Esophagus muscularis mucosa (tissue), 3 donors: ENCODE data around the gene PRKD1.

Experiments
- EP300 ChIP-seq: sonication (generic); formaldehyde crosslinking; IDR thresholded peaks from one replicate; pipeline ENCODE4 v1.6.1; 2017; ENCODE audit warnings: antibody characterized with exemption
- TF ChIP-seq, protein P1 (sequence below), 3 experiments: fragments of 200-600 bp in 2 of 3; fragments of 450-650 bp in 1 of 3; sonication (generic) in 2 of 3; IDR thresholded peaks; one replicate each; pipeline ENCODE4 v1.5.1; 2017 to 2019; ENCODE audit warnings: antibody characterized with exemption in 3 of 3, mild to moderate bottlenecking in 2 of 3, moderate library complexity in 1 of 3

DNA sequence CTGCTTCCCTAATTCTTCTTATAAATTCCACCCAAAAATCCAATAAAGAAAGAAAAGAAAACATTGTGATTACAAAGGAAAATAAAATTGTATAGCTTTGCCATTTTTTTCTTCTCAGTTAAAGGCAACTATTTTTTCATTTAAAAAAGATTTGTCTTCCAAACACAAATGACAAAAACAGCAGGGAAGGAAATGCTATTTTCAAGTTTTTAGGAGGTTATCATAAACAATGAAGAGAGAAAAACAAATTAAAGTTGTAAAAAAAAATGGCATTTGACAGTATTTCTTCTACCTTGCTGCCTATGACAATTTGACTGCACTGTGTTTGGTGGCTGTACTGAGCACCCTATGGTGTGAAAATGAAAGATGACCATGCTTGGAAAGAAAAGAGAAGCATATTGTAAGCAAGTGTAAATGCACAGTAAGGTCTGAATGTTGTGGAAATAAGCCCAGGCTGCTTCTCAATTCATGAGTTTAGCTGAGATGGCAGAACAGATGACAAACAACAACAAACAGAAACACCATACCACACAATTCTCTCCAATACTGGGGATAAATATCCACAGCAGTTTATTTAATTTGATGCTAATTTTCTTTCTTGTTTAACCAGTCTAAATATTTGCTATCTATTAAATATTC lies 109.8 kb downstream of the PRKD1 start:
- no peak for TF ChIP-seq EP300
- TF ChIP-seq, protein P1, sequence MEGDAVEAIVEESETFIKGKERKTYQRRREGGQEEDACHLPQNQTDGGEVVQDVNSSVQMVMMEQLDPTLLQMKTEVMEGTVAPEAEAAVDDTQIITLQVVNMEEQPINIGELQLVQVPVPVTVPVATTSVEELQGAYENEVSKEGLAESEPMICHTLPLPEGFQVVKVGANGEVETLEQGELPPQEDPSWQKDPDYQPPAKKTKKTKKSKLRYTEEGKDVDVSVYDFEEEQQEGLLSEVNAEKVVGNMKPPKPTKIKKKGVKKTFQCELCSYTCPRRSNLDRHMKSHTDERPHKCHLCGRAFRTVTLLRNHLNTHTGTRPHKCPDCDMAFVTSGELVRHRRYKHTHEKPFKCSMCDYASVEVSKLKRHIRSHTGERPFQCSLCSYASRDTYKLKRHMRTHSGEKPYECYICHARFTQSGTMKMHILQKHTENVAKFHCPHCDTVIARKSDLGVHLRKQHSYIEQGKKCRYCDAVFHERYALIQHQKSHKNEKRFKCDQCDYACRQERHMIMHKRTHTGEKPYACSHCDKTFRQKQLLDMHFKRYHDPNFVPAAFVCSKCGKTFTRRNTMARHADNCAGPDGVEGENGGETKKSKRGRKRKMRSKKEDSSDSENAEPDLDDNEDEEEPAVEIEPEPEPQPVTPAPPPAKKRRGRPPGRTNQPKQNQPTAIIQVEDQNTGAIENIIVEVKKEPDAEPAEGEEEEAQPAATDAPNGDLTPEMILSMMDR (IDR thresholded peaks at IDR 0.05) = no peak
